ENCODE results near the gene VTI1A. TPM values are rescaled to one million over a fixed set of nuclear protein-coding genes. Genes with fewer than 3 reads are reported as not detected.

The VTI1A gene
- total RNA-seq, 6 experiments from 2014 or later, result 23.6 to 27.9 (median 24.9) TPM

DNA sequence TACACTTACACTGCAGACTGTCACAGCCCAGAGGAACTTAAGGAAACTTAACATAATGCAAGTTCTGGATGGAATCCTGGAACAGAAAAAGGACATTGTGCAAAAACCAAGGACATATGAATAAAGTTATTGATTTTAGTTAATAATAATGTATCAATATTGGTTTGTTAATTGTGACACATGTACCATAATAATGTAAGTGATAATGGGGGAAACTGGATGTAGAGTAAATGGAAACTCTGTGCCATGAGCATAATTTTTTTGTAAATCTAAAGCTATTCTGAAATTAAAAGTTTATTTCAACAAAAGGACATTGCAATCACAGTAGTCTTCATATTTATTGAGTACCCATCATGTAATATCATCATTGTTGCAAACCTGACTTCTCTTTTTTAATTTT, 107.2 kb downstream of the VTI1A start:
- DNase-seq, result no peak
- no peaks in the 10 kb centered on the region for H3K36me3 Mint-ChIP-seq (ENCODE audit: low read depth)
- no peak overlapping the region for H3K27ac Mint-ChIP-seq
- no peaks in the 10 kb centered on the region for H3K27me3 Mint-ChIP-seq (ENCODE audit: insufficient read depth)
- H3K4me3 Mint-ChIP-seq, result no peak overlapping the region
- TF ChIP-seq, protein P1, sequence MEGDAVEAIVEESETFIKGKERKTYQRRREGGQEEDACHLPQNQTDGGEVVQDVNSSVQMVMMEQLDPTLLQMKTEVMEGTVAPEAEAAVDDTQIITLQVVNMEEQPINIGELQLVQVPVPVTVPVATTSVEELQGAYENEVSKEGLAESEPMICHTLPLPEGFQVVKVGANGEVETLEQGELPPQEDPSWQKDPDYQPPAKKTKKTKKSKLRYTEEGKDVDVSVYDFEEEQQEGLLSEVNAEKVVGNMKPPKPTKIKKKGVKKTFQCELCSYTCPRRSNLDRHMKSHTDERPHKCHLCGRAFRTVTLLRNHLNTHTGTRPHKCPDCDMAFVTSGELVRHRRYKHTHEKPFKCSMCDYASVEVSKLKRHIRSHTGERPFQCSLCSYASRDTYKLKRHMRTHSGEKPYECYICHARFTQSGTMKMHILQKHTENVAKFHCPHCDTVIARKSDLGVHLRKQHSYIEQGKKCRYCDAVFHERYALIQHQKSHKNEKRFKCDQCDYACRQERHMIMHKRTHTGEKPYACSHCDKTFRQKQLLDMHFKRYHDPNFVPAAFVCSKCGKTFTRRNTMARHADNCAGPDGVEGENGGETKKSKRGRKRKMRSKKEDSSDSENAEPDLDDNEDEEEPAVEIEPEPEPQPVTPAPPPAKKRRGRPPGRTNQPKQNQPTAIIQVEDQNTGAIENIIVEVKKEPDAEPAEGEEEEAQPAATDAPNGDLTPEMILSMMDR (IDR thresholded peaks at IDR 0.05), result no peak
- no peaks in the 10 kb centered on the region for H3K4me1 Mint-ChIP-seq (ENCODE audit: low read depth)
- H3K9me3 Mint-ChIP-seq, result no peaks in the 10 kb centered on the region

DNA sequence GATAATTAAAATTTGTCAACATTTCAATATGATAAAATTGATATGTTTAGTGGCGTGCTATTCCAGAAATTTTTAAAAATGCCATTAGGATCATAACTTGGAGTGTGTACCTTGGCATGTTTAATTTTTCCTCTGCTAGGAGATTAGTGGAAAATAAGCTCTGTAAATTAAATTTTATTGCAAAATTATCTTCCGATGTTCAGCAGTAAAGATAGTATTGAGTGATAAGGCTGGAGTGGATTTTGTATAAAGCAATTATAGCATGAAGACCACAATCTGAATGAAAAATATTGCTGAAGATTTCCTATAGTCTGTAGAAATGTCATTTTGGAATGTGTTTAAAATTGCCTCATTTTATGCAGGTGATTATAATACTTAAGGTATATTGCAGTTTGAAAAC, 110.2 kb downstream of the VTI1A start:
- Mint-ChIP-seq H3K27me3 (ENCODE audit: insufficient read depth) (no peaks in the 10 kb centered on the region), H3K9me3 (no peaks in the 10 kb centered on the region), H3K4me3 (no peak overlapping the region), H3K36me3 (ENCODE audit: low read depth) (no peaks in the 10 kb centered on the region), H3K4me1 (ENCODE audit: low read depth) (no peaks in the 10 kb centered on the region), H3K27ac (no peak overlapping the region)
- no peak for DNase-seq
- TF ChIP-seq, protein P1 (IDR thresholded peaks at IDR 0.05), result no peak

GRCh38 chr10:112558476-112559142, 111.6 kb downstream of the VTI1A start:
- Mint-ChIP-seq H3K27ac (no peak overlapping the region), H3K9me3 (no peaks in the 10 kb centered on the region), H3K4me3 (no peak overlapping the region), H3K4me1 (ENCODE audit: low read depth) (peaks cover under 1% of the 10 kb centered on the region), H3K27me3 (ENCODE audit: insufficient read depth) (no peaks in the 10 kb centered on the region), H3K36me3 (ENCODE audit: low read depth) (no peaks in the 10 kb centered on the region)
- TF ChIP-seq, protein P1 (IDR thresholded peaks at IDR 0.05), result no peak
- no peak for DNase-seq

DNA sequence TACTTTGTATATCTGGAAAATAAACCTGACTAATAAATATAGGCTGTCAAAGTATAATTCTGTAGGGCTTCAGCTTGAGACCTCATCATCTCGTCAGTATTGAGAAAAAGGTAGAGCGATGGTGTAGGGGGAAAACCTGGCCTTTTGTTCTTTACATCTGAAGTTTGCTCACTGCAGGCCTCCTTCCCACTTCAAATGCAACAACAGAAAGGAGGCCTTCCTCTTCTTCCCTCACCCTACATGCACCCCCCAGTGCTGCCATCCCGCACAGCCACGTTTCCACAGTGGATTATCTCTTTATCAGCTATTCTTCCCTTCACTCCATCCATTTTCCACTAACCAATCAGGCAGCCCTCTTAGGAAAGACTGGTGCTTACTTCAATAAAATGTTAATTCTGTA, 112.3 kb downstream of the VTI1A start:
- Mint-ChIP-seq H3K9me3 (no peaks in the 10 kb centered on the region), H3K4me3 (no peak overlapping the region), H3K4me1 (ENCODE audit: low read depth) (peaks cover 7% of the 10 kb centered on the region), H3K36me3 (ENCODE audit: low read depth) (no peaks in the 10 kb centered on the region), H3K27me3 (ENCODE audit: insufficient read depth) (no peaks in the 10 kb centered on the region), H3K27ac (no peak overlapping the region)
- no peak for DNase-seq
- TF ChIP-seq, protein P1 (IDR thresholded peaks at IDR 0.05), result no peak

- Mint-ChIP-seq H3K36me3 (ENCODE audit: low read depth) (no peaks in the 10 kb centered on the region), H3K27ac (no peak overlapping the region), H3K4me3 (no peak overlapping the region), H3K4me1 (ENCODE audit: low read depth) (peaks cover 21% of the 10 kb centered on the region), H3K27me3 (ENCODE audit: insufficient read depth) (no peaks in the 10 kb centered on the region), H3K9me3 (no peaks in the 10 kb centered on the region)
- TF ChIP-seq, protein P1 (IDR thresholded peaks at IDR 0.05), result no peak
- no peak for DNase-seq
These were observed 115.1 kb downstream of the VTI1A start for GRCh38 chr10:112562122-112562521.
